Measurements from ENCODE around the gene SLC30A5. TPM values are rescaled to one million over a fixed set of nuclear protein-coding genes. Genes with fewer than 3 reads are reported as not detected.
A peak's percentile ranks its signal among the peaks of the same experiment; 100 is the strongest.

Gene SLC30A5
- total RNA-seq, 1 experiment from 2014 or later, result 50.0 TPM

DNA sequence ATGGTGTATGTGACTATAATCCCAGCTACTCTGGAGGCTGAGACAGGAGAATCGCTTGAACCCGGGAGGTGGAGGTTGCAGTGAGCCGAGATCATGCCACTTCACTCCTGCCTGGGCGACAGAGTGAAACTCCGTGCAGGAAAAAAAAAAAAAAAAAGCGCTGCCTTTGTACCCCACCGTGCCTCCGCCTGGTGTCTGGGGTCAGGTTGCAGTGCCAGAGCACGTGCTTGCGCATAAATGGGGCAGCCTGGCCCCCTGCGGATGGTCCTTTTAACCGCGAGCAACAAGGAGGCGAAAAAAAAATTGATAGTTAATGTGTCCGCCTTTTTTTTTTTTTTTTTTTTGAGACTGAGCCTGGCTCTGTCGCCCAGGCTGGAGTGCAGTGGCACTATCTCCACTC, 66.8 kb downstream of the SLC30A5 start:
- TF ChIP-seq, protein P1, sequence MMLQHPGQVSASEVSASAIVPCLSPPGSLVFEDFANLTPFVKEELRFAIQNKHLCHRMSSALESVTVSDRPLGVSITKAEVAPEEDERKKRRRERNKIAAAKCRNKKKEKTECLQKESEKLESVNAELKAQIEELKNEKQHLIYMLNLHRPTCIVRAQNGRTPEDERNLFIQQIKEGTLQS (IDR thresholded peaks at IDR 0.05), result no peak
- TF ChIP-seq ELF1 (IDR thresholded peaks at IDR 0.05; ENCODE audit: borderline replicate concordance, low read depth) (no peak), EZH2 (IDR thresholded peaks at IDR 0.05) (no peak), CEBPB (IDR thresholded peaks at IDR 0.05; ENCODE audit: low read depth) (no peak), TCF7L2 (IDR thresholded peaks at IDR 0.05; ENCODE audit: borderline replicate concordance, extremely low read depth, insufficient read depth, insufficient read length) (no peak), ZFX (IDR thresholded peaks at IDR 0.05) (no peak)
- TF ChIP-seq, protein P2, sequence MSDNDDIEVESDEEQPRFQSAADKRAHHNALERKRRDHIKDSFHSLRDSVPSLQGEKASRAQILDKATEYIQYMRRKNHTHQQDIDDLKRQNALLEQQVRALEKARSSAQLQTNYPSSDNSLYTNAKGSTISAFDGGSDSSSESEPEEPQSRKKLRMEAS (IDR thresholded peaks at IDR 0.05), result no peak
- POLR2A ChIA-PET, result no interaction called here
- H3K27me3 ChIP-seq (ENCODE audit: insufficient read depth, low read length), result no peaks in the 10 kb centered on the region
- CTCF ChIA-PET, result no interaction called here
- H3K9me3 ChIP-seq (ENCODE audit: control insufficient read depth in 1 of 2, insufficient read depth in 1 of 2, low read depth in 1 of 2, low read length in 2 of 2), result no peaks in the 10 kb centered on the region
- intact Hi-C loops (cut with micrococcal nuclease), result no loop called here
- no peak overlapping the region for H3K4me2 ChIP-seq (ENCODE audit: low read length)
- RAD21 ChIA-PET (ENCODE audit: low non-redundant PET in 1 of 2, low total read pairs in 2 of 2, uncharacterized antibody in 2 of 2, unreplicated experiment in 2 of 2), result no interaction called here
- H3K27ac ChIP-seq (ENCODE audit: low read depth, low read length), result no peak overlapping the region
- no peaks in the 10 kb centered on the region for H3K4me1 ChIP-seq (ENCODE audit: control insufficient read depth in 1 of 2, insufficient read depth in 2 of 2, low read length in 2 of 2)
- no peak overlapping the region for H3K4me3 ChIP-seq (replicated peaks in 1 of 2; ENCODE audit: low read depth in 1 of 2, low read length in 2 of 2)
- no peak overlapping the region for H3K9ac ChIP-seq (ENCODE audit: low read length)
- no peaks in the 10 kb centered on the region for H3K9me2 ChIP-seq (ENCODE audit: insufficient read depth)
- no TSS peak for BruUV-seq (replicated peaks)
- no peaks in the 10 kb centered on the region for H4K20me1 ChIP-seq (ENCODE audit: insufficient read depth)
- DNase-seq (ENCODE audit: low read depth, low spot score), result no peak
- no peak overlapping the region for H2AFZ ChIP-seq (ENCODE audit: low read depth, low read length, poor library complexity, severe bottlenecking)
- no peak for ATAC-seq
- H3K36me3 ChIP-seq (ENCODE audit: control insufficient read depth in 1 of 2, insufficient read depth in 2 of 2, low read length in 2 of 2), result no peaks in the 10 kb centered on the region
- no peaks in the 10 kb centered on the region for H3K79me2 ChIP-seq (ENCODE audit: insufficient read depth, low read length)

DNA sequence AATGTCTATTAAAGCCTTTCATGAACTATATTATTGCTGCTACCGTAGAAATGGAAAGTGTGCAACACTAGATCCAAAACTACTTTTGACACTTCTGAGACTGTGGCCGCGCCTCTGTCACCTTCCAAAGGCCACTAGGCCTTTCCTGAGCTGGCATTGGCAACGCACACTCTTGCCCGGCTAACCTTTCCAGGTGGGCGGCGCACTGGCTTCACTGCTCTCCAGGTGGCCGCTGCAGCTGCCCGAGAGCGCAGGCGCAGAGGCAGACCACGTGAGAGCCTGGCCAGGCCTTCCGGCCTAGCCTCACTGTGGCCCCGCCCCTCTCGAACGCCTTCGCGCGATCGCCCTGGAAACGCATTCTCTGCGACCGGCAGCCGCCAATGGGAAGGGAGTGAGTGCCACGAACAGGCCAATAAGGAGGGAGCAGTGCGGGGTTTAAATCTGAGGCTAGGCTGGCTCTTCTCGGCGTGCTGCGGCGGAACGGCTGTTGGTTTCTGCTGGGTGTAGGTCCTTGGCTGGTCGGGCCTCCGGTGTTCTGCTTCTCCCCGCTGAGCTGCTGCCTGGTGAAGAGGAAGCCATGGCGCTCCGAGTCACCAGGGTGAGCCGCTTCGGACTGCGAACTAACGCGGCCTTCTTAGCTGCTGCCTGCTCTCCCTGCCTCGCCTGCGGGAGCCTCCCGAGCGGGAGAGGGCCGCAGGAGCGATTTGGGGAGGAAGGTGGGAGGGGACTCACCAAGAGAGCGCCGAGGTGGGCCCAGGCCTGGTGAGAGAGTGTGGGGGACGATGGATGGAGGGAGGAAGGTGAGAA, 73.1 kb downstream of the SLC30A5 start, which contains the start of gene CCNB1:
Gene CCNB1 (plus strand): TSS at position 465 of the 807 bp plus-strand sequence. CDS start 113 bp downstream, at position 578.
- ChIA-PET POLR2A (interaction anchor here (0.7 to 1.4 kb wide), 4 partner anchors 14 to 51 kb away, joined by 3 to 4 read pairs (median 4); partner anchors contain the start of gene CENPH), RAD21 (ENCODE audit: low non-redundant PET in 1 of 2, low total read pairs in 2 of 2, uncharacterized antibody in 2 of 2, unreplicated experiment in 2 of 2) (interaction anchor here in 1 of 2 experiments (0.6 kb wide), 1 partner anchor 27 kb away, joined by 3 read pairs; no protein-coding TSS in a partner anchor), CTCF (interaction anchor here (0.9 kb wide), 1 partner anchor 73 kb away, joined by 6 read pairs; the partner anchor contains the start of gene SLC30A5)
- peak within 1 kb of the TSS; percentile 80 for H3K27ac ChIP-seq (ENCODE audit: low read depth, low read length)
- peak within 1 kb of the TSS; percentile 87 to 98 for H3K4me3 ChIP-seq (replicated peaks in 1 of 2; ENCODE audit: low read depth in 1 of 2, low read length in 2 of 2)
- peaks cover 14 to 20% of the 10 kb centered on the region in 2 experiments for H3K4me1 ChIP-seq (ENCODE audit: control insufficient read depth in 1 of 2, insufficient read depth in 2 of 2, low read length in 2 of 2)
- intact Hi-C loops (cut with micrococcal nuclease), result no loop called here
- no peaks in the 10 kb centered on the region; the same call in 1 of the 2 replicates for H4K20me1 ChIP-seq (ENCODE audit: insufficient read depth)
- BruUV-seq (replicated peaks), result no TSS peak
- H3K9ac ChIP-seq (ENCODE audit: low read length), result peak within 1 kb of the TSS; percentile 98
- DNase-seq (ENCODE audit: low read depth, low spot score) (peak; percentile 96), ATAC-seq (peak; percentile 98)
- H3K4me2 ChIP-seq (ENCODE audit: low read length), result peak within 1 kb of the TSS; percentile 89
- H2AFZ ChIP-seq (ENCODE audit: low read depth, low read length, poor library complexity, severe bottlenecking), result peak within 1 kb of the TSS; percentile 14
- H3K36me3 ChIP-seq (ENCODE audit: control insufficient read depth in 1 of 2, insufficient read depth in 2 of 2, low read length in 2 of 2), result peaks cover 21 to 40% of the 10 kb centered on the region in 2 experiments
- H3K9me3 ChIP-seq (ENCODE audit: control insufficient read depth in 1 of 2, insufficient read depth in 1 of 2, low read depth in 1 of 2, low read length in 2 of 2), result no peaks in the 10 kb centered on the region
- H3K79me2 ChIP-seq (ENCODE audit: insufficient read depth, low read length), result peaks cover 46% of the 10 kb centered on the region
- H3K9me2 ChIP-seq (ENCODE audit: insufficient read depth), result no peaks in the 10 kb centered on the region
- H3K27me3 ChIP-seq (ENCODE audit: insufficient read depth, low read length), result no peaks in the 10 kb centered on the region
- TF ChIP-seq YY1 (IDR thresholded peaks at IDR 0.05; ENCODE audit: extremely low read depth, insufficient replicate concordance, low read depth, low read length), result no peak
- no peak for TF ChIP-seq JUND (IDR thresholded peaks at IDR 0.05)
- TF ChIP-seq, protein P3, sequence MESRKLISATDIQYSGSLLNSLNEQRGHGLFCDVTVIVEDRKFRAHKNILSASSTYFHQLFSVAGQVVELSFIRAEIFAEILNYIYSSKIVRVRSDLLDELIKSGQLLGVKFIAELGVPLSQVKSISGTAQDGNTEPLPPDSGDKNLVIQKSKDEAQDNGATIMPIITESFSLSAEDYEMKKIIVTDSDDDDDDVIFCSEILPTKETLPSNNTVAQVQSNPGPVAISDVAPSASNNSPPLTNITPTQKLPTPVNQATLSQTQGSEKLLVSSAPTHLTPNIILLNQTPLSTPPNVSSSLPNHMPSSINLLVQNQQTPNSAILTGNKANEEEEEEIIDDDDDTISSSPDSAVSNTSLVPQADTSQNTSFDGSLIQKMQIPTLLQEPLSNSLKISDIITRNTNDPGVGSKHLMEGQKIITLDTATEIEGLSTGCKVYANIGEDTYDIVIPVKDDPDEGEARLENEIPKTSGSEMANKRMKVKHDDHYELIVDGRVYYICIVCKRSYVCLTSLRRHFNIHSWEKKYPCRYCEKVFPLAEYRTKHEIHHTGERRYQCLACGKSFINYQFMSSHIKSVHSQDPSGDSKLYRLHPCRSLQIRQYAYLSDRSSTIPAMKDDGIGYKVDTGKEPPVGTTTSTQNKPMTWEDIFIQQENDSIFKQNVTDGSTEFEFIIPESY (IDR thresholded peaks at IDR 0.05; ENCODE audit: extremely low read depth, insufficient replicate concordance, low read length), result peak; percentile 9
- no peak for TF ChIP-seq ZNF274 (IDR thresholded peaks at IDR 0.05; ENCODE audit: low read depth, low read length)
- TF ChIP-seq, protein P4, sequence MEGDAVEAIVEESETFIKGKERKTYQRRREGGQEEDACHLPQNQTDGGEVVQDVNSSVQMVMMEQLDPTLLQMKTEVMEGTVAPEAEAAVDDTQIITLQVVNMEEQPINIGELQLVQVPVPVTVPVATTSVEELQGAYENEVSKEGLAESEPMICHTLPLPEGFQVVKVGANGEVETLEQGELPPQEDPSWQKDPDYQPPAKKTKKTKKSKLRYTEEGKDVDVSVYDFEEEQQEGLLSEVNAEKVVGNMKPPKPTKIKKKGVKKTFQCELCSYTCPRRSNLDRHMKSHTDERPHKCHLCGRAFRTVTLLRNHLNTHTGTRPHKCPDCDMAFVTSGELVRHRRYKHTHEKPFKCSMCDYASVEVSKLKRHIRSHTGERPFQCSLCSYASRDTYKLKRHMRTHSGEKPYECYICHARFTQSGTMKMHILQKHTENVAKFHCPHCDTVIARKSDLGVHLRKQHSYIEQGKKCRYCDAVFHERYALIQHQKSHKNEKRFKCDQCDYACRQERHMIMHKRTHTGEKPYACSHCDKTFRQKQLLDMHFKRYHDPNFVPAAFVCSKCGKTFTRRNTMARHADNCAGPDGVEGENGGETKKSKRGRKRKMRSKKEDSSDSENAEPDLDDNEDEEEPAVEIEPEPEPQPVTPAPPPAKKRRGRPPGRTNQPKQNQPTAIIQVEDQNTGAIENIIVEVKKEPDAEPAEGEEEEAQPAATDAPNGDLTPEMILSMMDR (IDR thresholded peaks at IDR 0.05 in 2 of 3, conservative IDR thresholded peaks at IDR 0.05 in 1 of 3; ENCODE audit: borderline replicate concordance in 1 of 3, insufficient read depth in 1 of 3, low read depth in 2 of 3, low read length in 2 of 3), result no peak
- TF ChIP-seq CEBPB (IDR thresholded peaks at IDR 0.05; ENCODE audit: low read depth), result no peak
- TF ChIP-seq POLR2A (IDR thresholded peaks at IDR 0.05; ENCODE audit: borderline replicate concordance, extremely low read depth, insufficient read depth, insufficient read length), result peak; percentile 82
- no peak for TF ChIP-seq EZH2 (IDR thresholded peaks at IDR 0.05)
- TF ChIP-seq CBX3 (IDR thresholded peaks at IDR 0.05; ENCODE audit: low read depth), result no peak; the same call in 1 of the 2 replicates
- no peak for TF ChIP-seq TCF7L2 (IDR thresholded peaks at IDR 0.05; ENCODE audit: borderline replicate concordance, extremely low read depth, insufficient read depth, insufficient read length)
